Small intestine (tissue), 7 donors: Measurements from ENCODE around the gene CHST14. TPM values are rescaled to one million over a fixed set of nuclear protein-coding genes. Genes with fewer than 3 reads are reported as not detected.

Experiments
- DNase-seq, 2 donors: peaks; one replicate each; pipeline versions ENCODE4 v3.0.0 to v3.0.0-alpha.2; 2013
- FAIRE-seq: peaks from 2 replicates; lab custom pipeline; 2012; peaks lifted over from hg19 to GRCh38; lab: Jason Lieb, UNC
- H3K27ac ChIP-seq, 3 donors: one replicate each; pipeline ENCODE4 v1.5.1; 2013; ENCODE audit warnings: low read length in 2 of 3, mild to moderate bottlenecking in 2 of 3, control low read depth in 1 of 3, inconsistent platforms in 1 of 3, low read depth in 1 of 3, moderate library complexity in 1 of 3
- H3K27me3 ChIP-seq, 3 donors: one replicate each; pipeline ENCODE4 v1.6.1; 2013; ENCODE audit warnings: low read length in 3 of 3, inconsistent platforms in 1 of 3; ENCODE audit not compliant: control insufficient read depth in 3 of 3, insufficient read depth in 3 of 3
- H3K36me3 ChIP-seq, 3 donors: one replicate each; pipeline ENCODE4 v1.6.1; 2013; ENCODE audit warnings: low read length in 3 of 3, inconsistent platforms in 1 of 3, low read depth in 1 of 3, mild to moderate bottlenecking in 1 of 3, moderate library complexity in 1 of 3; ENCODE audit not compliant: control insufficient read depth in 3 of 3, insufficient read depth in 2 of 3
- H3K4me1 ChIP-seq, 3 donors: one replicate each; pipeline ENCODE4 v1.6.1; 2013; ENCODE audit warnings: low read length in 2 of 3, inconsistent platforms in 1 of 3, low read depth in 1 of 3, mild to moderate bottlenecking in 1 of 3, moderate library complexity in 1 of 3; ENCODE audit not compliant: control insufficient read depth in 3 of 3, insufficient read depth in 2 of 3
- H3K4me3 ChIP-seq, 3 donors: one replicate each; pipeline ENCODE4 v1.5.1; 2013; ENCODE audit warnings: low read length in 3 of 3, control low read depth in 1 of 3, inconsistent platforms in 1 of 3, low read depth in 1 of 3, mild to moderate bottlenecking in 1 of 3, moderate library complexity in 1 of 3
- H3K9me3 ChIP-seq, 2 donors: one replicate each; pipeline ENCODE4 v1.6.1; 2013; ENCODE audit warnings: low read depth in 1 of 2, low read length in 1 of 2; ENCODE audit not compliant: control insufficient read depth in 2 of 2, insufficient read depth in 1 of 2
- whole genome bisulfite sequencing, 3 donors: extraction: QIAGEN DNeasy Blood & Tissue Kit; methylation state at CpG; one replicate each; pipeline ENCODE4 v1.1.7; 2013; 5-methylcytosine and 5-hydroxymethylcytosine counted together
- polyA plus RNA-seq, 4 donors: library from polyadenylated mRNA; stranded (reverse) in 3 of 4; unstranded in 1 of 4; fragments of 200-250 nt in 3 of 4; fragments of 120-200 nt in 1 of 4; gene quantifications; one replicate each; pipeline versions ENCODE4 v1.2.1 to v1.2.3, GENCODE V29; 2013
- donor health status: healthy with polysubstance abuse.
- donor health status: control.
- donor health status: control.
- donor health status: Bipolar disorder and iron deficiency.
- donor health status: healthy.

The CHST14 gene
- polyA plus RNA-seq, 4 donors = 0.45 to 11.3 (median 3.7) TPM

- no peak for FAIRE-seq
- Histone ChIP-seq H3K4me1 (peaks cover 0 to 4% (median 0%) of the 10 kb centered on the region in 3 donors), H3K4me3 (no peak overlapping the region), H3K27ac (no peak overlapping the region), H3K36me3 (no peaks in the 10 kb centered on the region), H3K27me3 (peaks cover 0 to 20% (median 4%) of the 10 kb centered on the region in 3 donors), H3K9me3 (no peaks in the 10 kb centered on the region)
- WGBS, 3 donors = 88 to 98% (median 96%) methylated on average over 2 of the region's 2 CpGs
- no peak for DNase-seq
Measured at GRCh38 chr15:40512440-40512839, 41.7 kb downstream of the CHST14 start.

DNA sequence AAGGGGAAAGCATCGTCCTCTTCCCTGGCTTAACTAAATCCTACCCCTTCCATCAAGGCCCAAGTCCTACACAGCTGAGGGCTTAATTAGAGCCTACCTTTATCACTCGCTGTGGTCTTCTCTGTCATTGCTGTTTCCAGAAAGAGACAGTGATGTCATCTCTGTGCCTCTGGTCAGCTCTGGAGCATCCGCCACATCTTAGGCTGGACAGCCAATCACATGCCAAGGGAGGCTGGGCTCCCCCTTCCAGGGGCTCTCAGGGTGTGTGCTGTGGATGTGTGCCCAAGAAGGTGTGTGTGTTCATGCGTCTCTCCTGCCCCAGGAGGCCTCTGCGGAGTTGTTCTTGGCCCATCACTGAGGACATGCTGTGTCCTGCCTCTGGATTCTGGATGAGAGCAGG lies 42.8 kb downstream of the CHST14 start:
- Histone ChIP-seq H3K9me3 (no peaks in the 10 kb centered on the region), H3K27me3 (peaks cover 0 to 20% (median 4%) of the 10 kb centered on the region in 3 donors), H3K4me3 (no peak overlapping the region), H3K27ac (no peak overlapping the region), H3K4me1 (peaks cover 0 to 4% (median 0%) of the 10 kb centered on the region in 3 donors), H3K36me3 (no peaks in the 10 kb centered on the region)
- FAIRE-seq (no peak), DNase-seq (no peak)
- 85 to 94% (median 93%) methylated on average over 5 of the region's 5 CpGs for WGBS, 3 donors

- DNase-seq (no peak), FAIRE-seq (no peak)
- H3K4me1 ChIP-seq = peaks cover 0 to 4% (median 0%) of the 10 kb centered on the region in 3 donors
- no peaks in the 10 kb centered on the region for H3K36me3 ChIP-seq
- H3K27ac ChIP-seq = no peak overlapping the region
- WGBS, 3 donors = 90 to 97% (median 90%) methylated on average over 2 of the region's 2 CpGs
- no peaks in the 10 kb centered on the region for H3K9me3 ChIP-seq
- peaks cover 0 to 7% (median 0%) of the 10 kb centered on the region in 3 donors for H3K27me3 ChIP-seq
- no peak overlapping the region for H3K4me3 ChIP-seq
Measured at GRCh38 chr15:40516322-40516721, 45.5 kb downstream of the CHST14 start.

Other genes with a start within 250 kb of the CHST14 start
- gene PAK6, start 231.9 kb upstream of the CHST14 start, polyA plus RNA-seq = 10 to 100 TPM in 1 of 4 donors, 1 to 10 TPM in 1, under 1 TPM in 2; 0.67 to 16.4 (median 2.9) TPM
- under 1 TPM in 2 of 4 donors, not detected in 2; 0.04 to 0.16 TPM for gene ANKRD63, start 187.9 kb upstream of the CHST14 start, polyA plus RNA-seq
- gene PLCB2, start 163.0 kb upstream of the CHST14 start, polyA plus RNA-seq = 10 to 100 TPM in 1 of 4 donors, 1 to 10 TPM in 3; 5.6 to 11.4 (median 7.8) TPM
- gene INAFM2, start 147.3 kb upstream of the CHST14 start, polyA plus RNA-seq = 10 to 100 TPM in 1 of 4 donors, 1 to 10 TPM in 3; 4.7 to 10.6 (median 6.5) TPM
- 1 to 10 TPM; 2.2 to 7.4 (median 4.6) TPM for gene CCDC9B, start 130.0 kb upstream of the CHST14 start, polyA plus RNA-seq
- gene PHGR1, start 120.0 kb upstream of the CHST14 start, polyA plus RNA-seq = over 10,000 TPM in 2 of 4 donors, 1,000 to 10,000 TPM in 2; 1,899 to 32,483 (median 16,493) TPM
- gene DISP2, start 112.8 kb upstream of the CHST14 start, polyA plus RNA-seq = 10 to 100 TPM in 1 of 4 donors, 1 to 10 TPM in 3; 2.2 to 12.2 (median 5.1) TPM
- gene KNSTRN, start 88.3 kb upstream of the CHST14 start, polyA plus RNA-seq = 10 to 100 TPM in 2 of 4 donors, 1 to 10 TPM in 2; 4.1 to 24.3 (median 12.9) TPM
- 10 to 100 TPM; 20.0 to 58.3 (median 38.0) TPM for gene IVD, start 65.2 kb upstream of the CHST14 start, polyA plus RNA-seq
- gene BAHD1, start 30.0 kb upstream of the CHST14 start, polyA plus RNA-seq = 10 to 100 TPM; 10.7 to 32.5 (median 12.5) TPM
- 10 to 100 TPM; 22.3 to 35.5 (median 23.6) TPM for gene CCDC32, start 94.1 kb downstream of the CHST14 start, polyA plus RNA-seq
- 10 to 100 TPM in 2 of 4 donors, 1 to 10 TPM in 2; 3.2 to 10.6 (median 7.0) TPM for gene RPUSD2, start 98.3 kb downstream of the CHST14 start, polyA plus RNA-seq
- 10 to 100 TPM in 1 of 4 donors, 1 to 10 TPM in 3; 8.1 to 11.0 (median 8.9) TPM for gene KNL1, start 123.3 kb downstream of the CHST14 start, polyA plus RNA-seq
- gene RAD51, start 224.2 kb downstream of the CHST14 start, polyA plus RNA-seq = 1 to 10 TPM in 3 of 4 donors, under 1 TPM in 1; 0.89 to 8.5 (median 5.1) TPM